OCI-LY3 (cell line): ENCODE results near the gene AIRE.

Experiments used
- EZH2phosphoT487 ChIP-seq: fragments of 200-600 bp; shearing (Covaris generic); IDR thresholded peaks from 2 replicates; pipeline ENCODE4 v1.6.1; 2018; ENCODE audit warnings: antibody characterized with exemption, mixed run types, low read depth
- TF ChIP-seq, protein P1 (sequence below): fragments of 200-600, 300-600 bp; sonication (generic); IDR thresholded peaks from 2 replicates; pipeline ENCODE4 v1.5.1; 2014; ENCODE audit warnings: antibody characterized with exemption, low read length, low read depth

DNA sequence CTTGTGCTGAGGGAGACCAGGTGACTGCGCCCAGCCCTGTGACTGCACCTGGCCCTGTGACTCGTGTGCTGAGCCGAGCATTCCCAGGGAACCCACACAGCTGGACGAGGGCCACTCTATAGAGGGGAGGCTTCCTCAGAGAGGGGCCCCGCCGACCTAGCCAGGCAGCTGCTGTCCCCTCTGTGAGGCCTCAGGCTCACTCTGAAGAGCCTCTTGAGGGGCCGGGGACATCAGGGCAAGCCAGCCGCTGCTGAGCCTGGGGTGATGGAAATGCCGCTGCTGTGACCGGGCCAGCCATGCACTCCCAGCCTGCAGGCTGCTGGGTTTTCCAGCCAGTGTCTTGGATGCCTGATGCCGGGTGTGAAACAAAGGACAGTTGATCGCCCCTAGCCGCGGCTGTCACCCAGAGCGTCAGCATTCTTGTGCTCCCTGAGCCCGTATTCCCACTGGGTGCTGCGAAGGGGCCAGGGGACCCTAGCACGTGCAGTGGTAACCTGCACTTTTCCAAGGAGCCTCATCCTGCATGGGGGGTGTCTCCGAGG lies 31.6 kb downstream of the AIRE start:
- TF ChIP-seq, protein P1, sequence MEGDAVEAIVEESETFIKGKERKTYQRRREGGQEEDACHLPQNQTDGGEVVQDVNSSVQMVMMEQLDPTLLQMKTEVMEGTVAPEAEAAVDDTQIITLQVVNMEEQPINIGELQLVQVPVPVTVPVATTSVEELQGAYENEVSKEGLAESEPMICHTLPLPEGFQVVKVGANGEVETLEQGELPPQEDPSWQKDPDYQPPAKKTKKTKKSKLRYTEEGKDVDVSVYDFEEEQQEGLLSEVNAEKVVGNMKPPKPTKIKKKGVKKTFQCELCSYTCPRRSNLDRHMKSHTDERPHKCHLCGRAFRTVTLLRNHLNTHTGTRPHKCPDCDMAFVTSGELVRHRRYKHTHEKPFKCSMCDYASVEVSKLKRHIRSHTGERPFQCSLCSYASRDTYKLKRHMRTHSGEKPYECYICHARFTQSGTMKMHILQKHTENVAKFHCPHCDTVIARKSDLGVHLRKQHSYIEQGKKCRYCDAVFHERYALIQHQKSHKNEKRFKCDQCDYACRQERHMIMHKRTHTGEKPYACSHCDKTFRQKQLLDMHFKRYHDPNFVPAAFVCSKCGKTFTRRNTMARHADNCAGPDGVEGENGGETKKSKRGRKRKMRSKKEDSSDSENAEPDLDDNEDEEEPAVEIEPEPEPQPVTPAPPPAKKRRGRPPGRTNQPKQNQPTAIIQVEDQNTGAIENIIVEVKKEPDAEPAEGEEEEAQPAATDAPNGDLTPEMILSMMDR = no peak
- TF ChIP-seq EZH2phosphoT487 = no peak
